Measurements from ENCODE around the gene SAMD9L.

GRCh38 chr7:93159490-93159889 lies 11.3 kb upstream of the SAMD9L start:
- TF ChIP-seq CTCF (IDR thresholded peaks at IDR 0.05; ENCODE audit: low read depth, low read length, missing input control): no peak
- TF ChIP-seq HNF4A (conservative IDR thresholded peaks at IDR 0.05): no peak
- TF ChIP-seq TAF1 (conservative IDR thresholded peaks at IDR 0.05): no peak
- TF ChIP-seq RAD21 (IDR thresholded peaks at IDR 0.05): no peak
- no peak for TF ChIP-seq JUND (IDR thresholded peaks at IDR 0.05)
- no peak for TF ChIP-seq SP1 (IDR thresholded peaks at IDR 0.05)
- no peak for TF ChIP-seq YY1 (IDR thresholded peaks at IDR 0.05)
- no peak for TF ChIP-seq NR2F2 (IDR thresholded peaks at IDR 0.05)
- TF ChIP-seq, protein P1, sequence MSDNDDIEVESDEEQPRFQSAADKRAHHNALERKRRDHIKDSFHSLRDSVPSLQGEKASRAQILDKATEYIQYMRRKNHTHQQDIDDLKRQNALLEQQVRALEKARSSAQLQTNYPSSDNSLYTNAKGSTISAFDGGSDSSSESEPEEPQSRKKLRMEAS (IDR thresholded peaks at IDR 0.05): no peak
- TF ChIP-seq, protein P2, sequence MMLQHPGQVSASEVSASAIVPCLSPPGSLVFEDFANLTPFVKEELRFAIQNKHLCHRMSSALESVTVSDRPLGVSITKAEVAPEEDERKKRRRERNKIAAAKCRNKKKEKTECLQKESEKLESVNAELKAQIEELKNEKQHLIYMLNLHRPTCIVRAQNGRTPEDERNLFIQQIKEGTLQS (IDR thresholded peaks at IDR 0.05): no peak
- TF ChIP-seq, protein P3, sequence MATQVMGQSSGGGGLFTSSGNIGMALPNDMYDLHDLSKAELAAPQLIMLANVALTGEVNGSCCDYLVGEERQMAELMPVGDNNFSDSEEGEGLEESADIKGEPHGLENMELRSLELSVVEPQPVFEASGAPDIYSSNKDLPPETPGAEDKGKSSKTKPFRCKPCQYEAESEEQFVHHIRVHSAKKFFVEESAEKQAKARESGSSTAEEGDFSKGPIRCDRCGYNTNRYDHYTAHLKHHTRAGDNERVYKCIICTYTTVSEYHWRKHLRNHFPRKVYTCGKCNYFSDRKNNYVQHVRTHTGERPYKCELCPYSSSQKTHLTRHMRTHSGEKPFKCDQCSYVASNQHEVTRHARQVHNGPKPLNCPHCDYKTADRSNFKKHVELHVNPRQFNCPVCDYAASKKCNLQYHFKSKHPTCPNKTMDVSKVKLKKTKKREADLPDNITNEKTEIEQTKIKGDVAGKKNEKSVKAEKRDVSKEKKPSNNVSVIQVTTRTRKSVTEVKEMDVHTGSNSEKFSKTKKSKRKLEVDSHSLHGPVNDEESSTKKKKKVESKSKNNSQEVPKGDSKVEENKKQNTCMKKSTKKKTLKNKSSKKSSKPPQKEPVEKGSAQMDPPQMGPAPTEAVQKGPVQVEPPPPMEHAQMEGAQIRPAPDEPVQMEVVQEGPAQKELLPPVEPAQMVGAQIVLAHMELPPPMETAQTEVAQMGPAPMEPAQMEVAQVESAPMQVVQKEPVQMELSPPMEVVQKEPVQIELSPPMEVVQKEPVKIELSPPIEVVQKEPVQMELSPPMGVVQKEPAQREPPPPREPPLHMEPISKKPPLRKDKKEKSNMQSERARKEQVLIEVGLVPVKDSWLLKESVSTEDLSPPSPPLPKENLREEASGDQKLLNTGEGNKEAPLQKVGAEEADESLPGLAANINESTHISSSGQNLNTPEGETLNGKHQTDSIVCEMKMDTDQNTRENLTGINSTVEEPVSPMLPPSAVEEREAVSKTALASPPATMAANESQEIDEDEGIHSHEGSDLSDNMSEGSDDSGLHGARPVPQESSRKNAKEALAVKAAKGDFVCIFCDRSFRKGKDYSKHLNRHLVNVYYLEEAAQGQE (IDR thresholded peaks at IDR 0.05): no peak
